ENCODE data around the gene SLC38A10.
A peak's percentile ranks its signal among the peaks of the same experiment; 100 is the strongest.
"Not testable (repeated sequence)": the region's sequence is repeated elsewhere in the genome, so short reads cannot be mapped to it uniquely, and the experiment has no call there.

Gene SLC38A10

GRCh38 chr17:81238815-81239713 lies 56.0 kb downstream of the SLC38A10 start, which contains the start of the genes NDUFAF8 and TEPSIN:
Gene NDUFAF8, plus strand, starts transcription at chr17:81239318. Its CDS starts 46 bp downstream, at chr17:81239364.
Gene TEPSIN, minus strand, starts transcription at chr17:81239055. Its CDS starts 22 bp downstream, at chr17:81239033.
- FAIRE-seq, result peak; percentile 94

DNA sequence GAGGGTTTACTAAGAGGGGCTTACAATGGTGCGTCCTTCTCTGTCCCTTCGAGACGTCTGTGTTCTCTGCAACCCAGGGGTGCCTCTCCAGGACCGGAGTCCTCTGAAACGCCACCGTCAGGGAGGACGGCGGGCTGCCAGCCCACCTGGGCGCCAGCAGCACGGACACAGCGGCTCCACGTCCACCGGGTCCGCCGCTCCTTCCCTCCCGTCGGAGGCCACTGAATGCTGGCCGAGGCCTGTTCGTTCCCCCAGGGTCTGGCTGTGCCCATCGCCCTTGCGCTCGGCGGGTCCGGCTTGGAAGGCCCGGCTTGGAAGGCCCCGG lies 56.7 kb downstream of the SLC38A10 start:
- FAIRE-seq, result no peak

GRCh38 chr17:81237591-81238489 lies 57.3 kb downstream of the SLC38A10 start:
- no peak for FAIRE-seq

GRCh38 chr17:81236784-81237183 lies 58.3 kb downstream of the SLC38A10 start:
- FAIRE-seq, result no peak

DNA sequence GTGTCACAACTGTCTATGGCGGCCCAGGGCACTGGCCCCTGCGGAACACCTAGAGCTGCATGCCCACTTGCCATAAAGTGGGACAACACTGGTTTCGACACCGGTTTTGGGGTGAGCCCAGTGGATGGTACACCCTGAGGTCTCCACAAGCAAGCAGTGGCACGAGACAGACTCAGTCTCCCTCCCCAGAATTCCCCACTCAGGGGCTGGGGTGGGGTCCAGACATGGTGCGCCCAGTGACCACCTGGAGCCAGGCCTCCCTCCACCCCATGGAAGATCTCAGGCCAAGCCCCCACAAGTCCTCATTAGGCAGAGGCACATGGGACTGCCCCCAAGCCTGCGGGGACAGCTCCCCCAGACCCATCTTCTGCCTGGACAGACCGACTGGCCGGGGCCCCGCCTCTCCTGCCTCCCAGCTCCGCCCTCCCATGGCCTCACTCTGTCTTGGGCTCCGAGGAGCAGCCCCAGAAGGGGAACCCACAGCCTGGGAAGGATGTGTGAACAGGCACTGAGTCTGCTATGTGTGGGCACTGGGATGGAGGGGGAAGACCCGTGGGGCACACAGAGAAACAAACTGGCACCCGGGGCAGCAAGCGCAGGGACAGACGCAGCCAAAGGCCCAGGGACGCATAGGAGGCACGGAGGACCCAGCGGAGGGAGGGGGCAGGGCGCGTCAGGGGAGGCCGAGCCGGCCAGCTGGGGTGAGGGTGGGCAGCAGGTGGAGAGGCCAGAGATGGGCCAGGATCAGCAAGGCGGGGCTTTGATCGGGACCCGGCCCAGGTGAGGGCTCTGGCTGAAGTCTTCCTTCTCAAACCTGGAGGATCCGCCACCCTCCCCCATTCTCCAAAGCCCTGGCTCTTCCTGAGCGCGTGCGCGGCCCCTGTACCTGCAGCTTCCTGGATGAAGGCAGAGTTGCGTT lies 59.0 kb downstream of the SLC38A10 start:
- no peak for FAIRE-seq

- FAIRE-seq, result no peak
Measured at GRCh38 chr17:81234940-81235821, 59.9 kb downstream of the SLC38A10 start.

DNA sequence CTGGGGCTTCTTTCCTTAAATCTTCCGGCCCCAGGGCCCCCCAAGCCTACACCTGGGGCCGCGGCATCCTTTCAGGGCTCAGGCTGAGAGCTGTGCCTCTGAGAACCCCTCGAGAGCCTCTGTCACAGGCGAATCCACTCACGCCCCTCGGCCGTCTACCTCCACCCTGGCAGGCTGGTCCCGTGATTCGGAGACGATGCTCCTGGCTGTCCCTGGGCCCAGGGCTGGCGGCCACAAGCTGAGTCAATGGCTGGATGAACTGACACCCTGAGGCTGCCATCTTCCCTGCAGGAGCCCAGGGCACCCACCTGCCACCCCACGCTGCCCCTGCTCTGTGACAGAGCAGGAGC lies 60.6 kb downstream of the SLC38A10 start:
- FAIRE-seq, result no peak

DNA sequence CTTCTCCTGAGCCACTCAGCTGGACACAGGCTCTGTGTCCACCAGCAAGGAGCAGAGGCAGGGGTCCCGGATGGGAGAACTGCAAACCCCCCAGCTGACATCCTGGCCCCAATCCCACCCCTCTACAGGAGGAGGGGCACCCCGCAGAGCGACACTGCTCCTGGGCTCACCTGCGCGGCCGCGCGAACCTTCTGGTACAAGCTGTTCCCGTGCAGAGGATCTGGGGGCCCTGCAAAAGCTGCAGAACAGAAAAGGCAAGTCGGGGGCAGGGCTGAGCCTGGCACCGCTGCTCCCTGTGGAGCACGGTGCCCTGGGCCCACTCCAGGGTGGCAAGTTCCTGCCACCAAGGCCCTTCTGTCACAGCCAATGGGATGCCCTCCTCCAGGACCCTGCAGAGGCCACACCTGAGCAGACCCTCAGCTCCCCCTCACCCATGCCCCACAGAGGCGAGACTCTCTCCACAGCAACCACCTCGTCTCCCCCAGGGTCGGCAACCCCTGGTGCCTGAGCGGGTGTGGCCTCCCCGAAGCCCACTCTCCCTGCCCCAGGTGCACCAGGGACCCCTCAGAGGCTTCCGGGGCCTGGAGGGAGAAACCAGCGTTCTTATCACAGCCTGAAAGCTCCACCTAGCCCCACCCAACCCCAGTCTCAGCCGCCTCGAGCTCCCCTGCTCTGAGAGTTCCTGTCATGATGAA lies 61.1 kb downstream of the SLC38A10 start:
- FAIRE-seq, result no peak

DNA sequence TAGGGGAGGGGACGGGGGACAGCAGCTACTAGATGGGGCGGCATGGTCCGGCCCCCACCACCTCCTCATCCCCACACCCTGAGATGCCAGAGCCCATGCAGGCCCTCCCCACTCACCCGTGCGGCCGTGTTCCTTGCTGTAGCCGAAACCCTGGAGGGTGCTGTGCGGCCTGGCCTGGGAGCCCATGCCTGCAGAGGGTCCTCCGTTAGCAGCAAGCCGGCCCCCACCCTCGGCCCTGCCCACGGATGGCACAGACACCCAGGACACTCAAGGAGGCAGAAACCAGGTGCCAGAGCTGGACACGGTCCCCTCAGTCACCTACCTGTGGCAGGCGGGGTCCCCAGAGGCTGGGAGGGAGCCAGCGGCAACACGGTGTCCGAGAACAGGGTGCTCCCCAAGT lies 61.8 kb downstream of the SLC38A10 start:
- no peak for FAIRE-seq

DNA sequence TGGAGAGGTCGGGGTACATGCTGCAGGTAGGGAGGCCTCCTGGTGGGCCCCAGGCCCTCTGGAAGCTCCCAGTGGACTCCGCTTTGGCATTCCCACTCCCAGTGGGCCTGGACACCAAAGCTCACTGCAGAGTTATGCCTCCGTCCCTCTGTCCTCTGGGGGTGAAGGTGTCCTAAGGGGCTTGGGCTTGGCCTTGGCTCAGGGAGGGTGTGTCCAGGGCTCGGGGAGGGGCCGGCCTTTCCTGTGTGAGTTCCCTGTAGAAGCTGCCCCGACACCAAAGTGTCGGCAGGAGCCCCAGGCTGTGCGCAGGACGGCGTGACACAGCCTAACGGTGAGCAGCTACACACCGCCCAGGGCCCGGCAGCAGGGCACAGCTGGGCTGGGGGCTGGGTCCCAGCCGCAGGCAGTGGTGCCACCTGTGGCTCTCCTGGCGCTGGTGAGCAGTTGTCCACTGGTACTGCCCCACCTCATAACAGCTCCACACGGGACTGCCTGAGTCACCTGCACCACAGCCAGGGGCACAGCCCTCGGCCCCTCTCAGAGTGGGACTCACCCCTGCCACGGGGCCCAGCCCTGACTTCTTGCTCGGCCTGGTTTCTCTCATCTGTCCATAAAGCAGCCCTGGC lies 62.4 kb downstream of the SLC38A10 start:
- no peak for FAIRE-seq

DNA sequence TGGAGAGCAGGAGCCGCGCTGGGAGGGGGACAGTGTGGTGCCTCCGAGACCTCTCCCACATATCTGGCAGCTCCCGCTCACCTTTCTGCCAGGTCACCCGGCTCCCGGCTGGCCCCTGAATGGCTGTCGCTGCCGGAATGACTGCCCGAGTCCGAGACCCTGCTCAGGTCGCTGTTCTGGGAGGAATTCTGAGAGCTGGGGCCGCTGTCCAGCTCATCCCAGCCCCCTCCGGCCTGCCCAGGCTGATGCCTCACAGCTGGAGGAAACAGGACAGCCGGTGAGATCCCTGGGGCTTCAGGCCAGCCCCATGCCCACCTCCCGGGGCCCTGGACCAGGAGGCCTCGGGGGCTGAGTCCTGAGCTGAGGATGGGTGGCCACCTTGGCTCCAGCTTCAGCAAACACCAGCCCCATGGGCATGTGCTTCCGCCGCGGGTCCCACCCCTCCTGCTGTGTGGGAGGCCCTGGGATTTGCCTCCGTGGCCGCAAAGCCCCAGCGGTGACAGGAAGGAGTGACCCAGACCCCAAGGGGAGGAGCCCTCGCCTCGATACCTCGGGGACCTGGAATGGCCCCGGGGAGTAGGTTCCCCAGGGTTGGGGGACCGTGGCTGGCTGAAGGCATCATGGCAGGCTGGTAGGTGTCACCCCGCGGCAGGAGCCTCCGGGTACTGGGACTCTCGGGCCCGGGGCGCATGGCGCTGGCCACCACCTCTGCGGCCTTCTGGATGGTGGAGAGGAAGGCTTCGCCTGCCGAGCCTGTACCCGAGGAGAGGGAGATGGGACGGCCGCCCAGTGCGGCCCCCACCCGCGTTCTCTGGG lies 63.1 kb downstream of the SLC38A10 start:
- FAIRE-seq, result no peak

- no peak for FAIRE-seq
Measured at GRCh38 chr17:81231121-81231645, 63.9 kb downstream of the SLC38A10 start.

DNA sequence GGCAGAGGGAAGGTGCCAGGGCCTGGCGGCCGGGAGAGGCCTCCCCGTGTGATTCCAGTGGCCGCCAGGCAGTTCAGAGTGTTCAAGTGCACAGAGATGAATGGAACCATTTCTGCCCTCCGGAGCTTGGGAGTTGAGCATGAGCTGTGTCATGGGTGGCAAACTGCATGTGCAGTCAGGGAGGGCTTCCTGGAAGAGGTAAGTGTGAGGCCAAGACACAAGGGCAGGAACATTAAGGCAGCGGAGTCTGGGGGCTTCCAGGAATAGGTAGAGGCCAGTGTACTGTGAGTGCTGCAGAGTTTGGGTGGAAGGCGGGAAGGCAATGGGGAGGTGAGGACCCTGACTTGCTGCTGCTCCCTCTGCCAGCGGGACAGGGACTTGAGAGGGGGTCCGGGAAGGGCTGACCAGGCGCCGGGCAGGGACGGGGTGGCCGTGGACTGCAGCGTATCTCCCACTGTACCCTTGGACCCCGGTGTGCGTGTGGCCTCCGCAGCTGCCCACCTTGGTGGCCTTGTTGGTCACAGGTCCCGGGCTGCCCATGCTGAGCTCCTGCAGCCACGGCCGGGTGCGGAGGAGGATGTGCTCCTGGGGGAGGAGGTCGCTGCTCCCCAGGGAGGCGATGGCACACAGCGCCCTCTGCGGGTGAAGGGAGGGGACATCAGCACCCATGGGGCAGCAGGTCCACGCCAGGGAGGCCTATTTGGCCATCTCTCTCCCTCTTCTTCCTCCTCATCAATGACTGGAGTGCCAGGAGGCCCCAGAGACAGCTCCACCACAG lies 64.9 kb downstream of the SLC38A10 start:
- no peak for FAIRE-seq

DNA sequence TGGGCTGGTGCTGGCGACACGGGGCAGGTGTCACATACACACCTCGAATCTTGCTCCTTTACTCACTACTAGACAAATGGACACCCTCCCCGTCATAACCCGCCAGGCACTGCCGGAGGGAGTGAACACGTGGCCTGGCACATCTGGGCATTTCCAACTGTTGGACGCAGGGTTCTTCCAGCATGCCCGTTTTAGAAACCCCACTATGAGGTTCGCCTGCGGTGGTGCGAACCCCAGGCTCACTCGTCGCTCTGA lies 65.5 kb downstream of the SLC38A10 start:
- no peak for FAIRE-seq

DNA sequence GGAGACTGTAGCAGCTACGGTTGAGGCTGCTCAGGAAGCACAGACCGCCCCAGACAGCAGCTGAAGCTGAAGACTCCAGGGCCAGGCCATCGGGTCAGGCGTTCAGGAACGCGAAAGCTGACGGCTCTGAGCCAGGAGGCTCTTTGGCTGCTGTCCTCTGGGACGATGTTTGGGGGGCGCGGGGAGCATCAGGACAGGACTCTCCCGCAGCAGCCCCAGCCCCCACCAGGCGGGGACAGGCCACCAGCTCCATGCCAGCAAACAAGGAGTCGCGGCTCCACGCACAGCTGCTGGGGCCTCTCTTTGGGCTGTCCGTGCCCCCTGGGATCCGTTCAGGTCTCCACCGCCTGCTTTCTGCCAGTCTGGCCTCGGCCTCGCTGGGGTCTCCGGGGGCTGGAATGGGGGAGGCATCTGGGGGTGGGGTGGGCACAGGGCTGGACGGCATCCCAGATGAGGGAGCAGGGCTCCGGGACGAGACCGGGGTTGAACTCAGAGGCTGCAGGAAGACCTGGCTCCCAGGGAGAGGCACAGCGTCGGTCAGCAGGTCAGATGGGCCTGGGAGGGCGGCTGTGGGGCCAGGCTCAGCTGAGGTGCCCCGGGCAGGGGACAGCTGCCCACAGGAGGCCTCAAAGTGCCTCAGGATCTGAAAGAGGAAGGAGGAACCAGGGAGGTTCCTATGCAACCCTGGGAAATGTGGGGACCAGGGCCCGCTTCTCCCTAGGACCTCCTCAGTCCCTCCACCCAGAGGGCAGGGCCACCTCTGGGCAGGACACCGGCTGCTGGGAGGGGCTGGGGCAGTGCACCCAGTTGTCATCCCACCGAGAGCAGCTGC lies 66.1 kb downstream of the SLC38A10 start:
- no peak for FAIRE-seq

GRCh38 chr17:81228420-81228819 lies 66.7 kb downstream of the SLC38A10 start:
- no peak for FAIRE-seq

- FAIRE-seq, result not testable (repeated sequence)
Measured at GRCh38 chr17:81227630-81228029, 67.5 kb downstream of the SLC38A10 start.

DNA sequence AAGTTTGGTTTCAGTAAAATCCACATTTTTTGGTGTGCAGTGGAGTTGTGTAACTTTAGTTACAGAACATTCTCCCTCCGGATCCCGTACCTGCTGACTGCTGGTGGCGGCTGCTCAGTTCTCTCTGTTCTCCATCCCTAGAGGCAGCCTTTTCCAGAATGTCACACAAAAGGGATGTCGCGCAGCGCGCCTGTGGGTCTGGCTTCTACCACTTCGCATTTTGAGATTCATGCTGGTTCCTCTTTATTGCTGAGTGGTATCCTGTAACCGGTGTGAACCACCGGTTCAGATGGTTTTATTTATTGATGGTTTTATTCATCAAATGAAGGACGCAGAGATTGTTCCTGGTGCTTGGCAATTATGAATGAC lies 71.4 kb downstream of the SLC38A10 start:
- no peak for FAIRE-seq
